Measurements from ENCODE around the gene ITGA1. TPM values are rescaled to one million over a fixed set of nuclear protein-coding genes. Genes with fewer than 3 reads are reported as not detected.

Gene ITGA1
- total RNA-seq, 1 experiment from 2014 or later, result 26.4 TPM

DNA sequence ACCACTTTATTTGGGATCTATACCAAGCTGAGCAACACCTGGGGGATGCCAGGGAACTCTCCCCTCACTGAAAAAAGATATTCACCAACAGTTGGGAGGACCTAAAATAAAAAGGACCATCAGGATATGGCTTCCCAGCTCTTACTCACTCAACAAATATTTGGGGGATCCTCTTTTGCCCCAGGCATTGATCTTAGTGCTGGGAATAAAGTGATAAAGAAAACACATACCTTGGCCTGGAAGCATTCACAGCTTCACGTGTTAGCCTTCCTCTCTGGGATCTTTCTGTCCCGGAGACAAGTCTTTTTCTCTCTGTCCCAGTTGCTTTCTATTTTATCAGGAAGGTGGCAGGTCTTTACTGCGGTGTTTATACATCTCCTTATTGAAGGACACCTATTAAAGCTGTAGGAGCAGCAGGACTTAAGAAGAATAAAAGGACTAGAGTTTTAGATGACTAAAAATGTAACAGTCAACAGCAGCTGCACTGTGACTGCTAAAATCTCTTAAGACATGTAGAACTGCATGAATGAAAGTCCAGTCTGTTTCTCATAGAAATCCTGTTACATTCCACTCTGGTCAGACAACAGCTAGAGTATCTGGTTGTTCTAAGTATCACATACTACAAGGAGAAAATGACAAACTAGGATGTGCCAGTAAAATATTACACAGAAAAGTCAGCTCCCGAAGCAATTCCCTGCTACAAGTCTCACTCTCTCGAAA, 111.4 kb downstream of the ITGA1 start:
- CTCF ChIA-PET, result no interaction called here
- intact Hi-C loops (cut with micrococcal nuclease; ENCODE audit: unreplicated experiment), result no loop called here
- H3K27ac Mint-ChIP-seq (ENCODE audit: unreplicated experiment), result no peak overlapping the region

DNA sequence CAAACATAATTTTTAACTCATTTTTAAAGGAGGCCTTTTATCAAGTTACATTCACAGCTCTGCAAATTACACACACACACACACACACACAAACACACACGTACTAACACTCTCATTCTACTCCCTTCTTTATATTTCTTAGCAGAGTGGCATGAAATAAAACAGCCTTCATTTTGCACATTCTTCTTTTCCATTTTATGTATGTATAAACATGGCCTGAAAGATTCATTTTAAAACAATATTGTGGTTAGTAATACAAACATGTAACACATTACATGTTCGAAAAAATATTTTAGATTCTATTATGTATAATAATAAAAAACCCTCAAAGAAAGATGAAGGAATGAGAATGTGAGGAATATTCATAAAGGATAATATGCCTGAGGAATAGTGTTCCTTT, 115.4 kb downstream of the ITGA1 start:
- BruUV-seq (replicated peaks), result no TSS peak
- Histone ChIP-seq H3K4me1 (no peaks in the 10 kb centered on the region), H3K36me3 (ENCODE audit: control insufficient read depth, insufficient read depth, low read length) (no peaks in the 10 kb centered on the region), H3K9me3 (no peaks in the 10 kb centered on the region), H3K27me3 (replicated peaks; ENCODE audit: control insufficient read depth, insufficient read depth, low read length) (no peaks in the 10 kb centered on the region), H3K4me3 (ENCODE audit: low read depth, low read length) (no peak overlapping the region)
- Mint-ChIP-seq H3K27me3 (ENCODE audit: insufficient read depth, unreplicated experiment) (no peaks in the 10 kb centered on the region), H3K4me1 (ENCODE audit: low read depth, unreplicated experiment) (no peaks in the 10 kb centered on the region), H3K36me3 (ENCODE audit: insufficient read depth, unreplicated experiment) (peaks cover 6% of the 10 kb centered on the region), H3K4me3 (ENCODE audit: unreplicated experiment) (no peak overlapping the region), H3K9me3 (ENCODE audit: unreplicated experiment) (no peaks in the 10 kb centered on the region), H3K27ac (ENCODE audit: unreplicated experiment) (no peak overlapping the region)
- TF ChIP-seq CTCF (IDR thresholded peaks at IDR 0.05; ENCODE audit: insufficient read depth in 1 of 2, low read depth in 1 of 2, low read length in 1 of 2, severe bottlenecking in 1 of 2, unreplicated experiment in 1 of 2), result no peak
- POLR2A ChIA-PET, result no interaction called here
- intact Hi-C loops (cut with micrococcal nuclease; ENCODE audit: unreplicated experiment), result no loop called here
- DNase-seq, result no peak
- CTCF ChIA-PET, result no interaction called here

More for the DNA sequence above, 111.4 kb downstream of the ITGA1 start:
- no peaks in the 10 kb centered on the region for H3K27me3 Mint-ChIP-seq (ENCODE audit: insufficient read depth, unreplicated experiment)
- no peaks in the 10 kb centered on the region for H3K9me3 Mint-ChIP-seq (ENCODE audit: unreplicated experiment)
- TF ChIP-seq CTCF (IDR thresholded peaks at IDR 0.05; ENCODE audit: insufficient read depth in 1 of 2, low read depth in 1 of 2, low read length in 1 of 2, severe bottlenecking in 1 of 2, unreplicated experiment in 1 of 2), result no peak
- POLR2A ChIA-PET, result no interaction called here
- no peaks in the 10 kb centered on the region for H3K4me1 Mint-ChIP-seq (ENCODE audit: low read depth, unreplicated experiment)
- no peaks in the 10 kb centered on the region for H3K9me3 ChIP-seq
- no peak overlapping the region for H3K4me3 Mint-ChIP-seq (ENCODE audit: unreplicated experiment)
- no TSS peak for BruUV-seq (replicated peaks)
- H3K36me3 Mint-ChIP-seq (ENCODE audit: insufficient read depth, unreplicated experiment), result no peaks in the 10 kb centered on the region
- H3K4me3 ChIP-seq (ENCODE audit: low read depth, low read length), result no peak overlapping the region
- no peaks in the 10 kb centered on the region for H3K4me1 ChIP-seq
- no peak for DNase-seq
- H3K36me3 ChIP-seq (ENCODE audit: control insufficient read depth, insufficient read depth, low read length), result no peaks in the 10 kb centered on the region
- no peaks in the 10 kb centered on the region for H3K27me3 ChIP-seq (replicated peaks; ENCODE audit: control insufficient read depth, insufficient read depth, low read length)

- POLR2A ChIA-PET, result no interaction called here
- no TSS peak for BruUV-seq (replicated peaks)
Measured at GRCh38 chr5:52906343-52906742, 118.6 kb downstream of the ITGA1 start.

More at GRCh38 chr5:52906343-52906742, 118.6 kb downstream of the ITGA1 start:
- H3K27me3 Mint-ChIP-seq (ENCODE audit: insufficient read depth, unreplicated experiment), result no peaks in the 10 kb centered on the region
- H3K9me3 Mint-ChIP-seq (ENCODE audit: unreplicated experiment), result no peaks in the 10 kb centered on the region
- no peaks in the 10 kb centered on the region for H3K27me3 ChIP-seq (replicated peaks; ENCODE audit: control insufficient read depth, insufficient read depth, low read length)
- H3K36me3 ChIP-seq (ENCODE audit: control insufficient read depth, insufficient read depth, low read length), result no peaks in the 10 kb centered on the region
- H3K36me3 Mint-ChIP-seq (ENCODE audit: insufficient read depth, unreplicated experiment), result peaks cover 6% of the 10 kb centered on the region
- no peak overlapping the region for H3K27ac Mint-ChIP-seq (ENCODE audit: unreplicated experiment)
- intact Hi-C loops (cut with micrococcal nuclease; ENCODE audit: unreplicated experiment), result no loop called here
- H3K9me3 ChIP-seq, result no peaks in the 10 kb centered on the region
- no peak for TF ChIP-seq CTCF (IDR thresholded peaks at IDR 0.05; ENCODE audit: insufficient read depth in 1 of 2, low read depth in 1 of 2, low read length in 1 of 2, severe bottlenecking in 1 of 2, unreplicated experiment in 1 of 2)
- H3K4me1 Mint-ChIP-seq (ENCODE audit: low read depth, unreplicated experiment), result no peaks in the 10 kb centered on the region
- H3K4me3 ChIP-seq (ENCODE audit: low read depth, low read length), result no peak overlapping the region
- no peaks in the 10 kb centered on the region for H3K4me1 ChIP-seq
- DNase-seq, result no peak
- CTCF ChIA-PET, result no interaction called here
- H3K4me3 Mint-ChIP-seq (ENCODE audit: unreplicated experiment), result no peak overlapping the region

Data from Caco-2 (cell line).